CD14-positive monocyte (primary cell): ENCODE results near the gene RPL18. TPM values are rescaled to one million over a fixed set of nuclear protein-coding genes. Genes with fewer than 3 reads are reported as not detected.
A peak's percentile ranks its signal among the peaks of the same experiment; 100 is the strongest.

Experiments used
- DNase-seq, 3 donors: peaks; one replicate each; pipeline ENCODE4 v3.0.0-alpha.2; 2011 to 2022
- H2AFZ ChIP-seq: 2 replicates; pipeline ENCODE4 v1.6.0; 2012; ENCODE audit warnings: mild to moderate bottlenecking, low read depth, low read length, inconsistent platforms; ENCODE audit not compliant: insufficient read depth, poor library complexity, severe bottlenecking
- H3K27ac ChIP-seq, 2 donors: 1 replicate in 1 of 2; 2 replicates in 1 of 2; pipeline ENCODE4 v1.5.1; 2012 to 2013; ENCODE audit warnings: low read length in 2 of 2, control low read depth in 1 of 2, inconsistent platforms in 1 of 2, low read depth in 1 of 2, mild to moderate bottlenecking in 1 of 2
- H3K27me3 ChIP-seq, 2 donors: one replicate each; pipeline versions ENCODE4 v1.6.0 to v1.6.1; 2011 to 2013; ENCODE audit warnings: low read length in 2 of 2; ENCODE audit not compliant: control insufficient read depth in 2 of 2, insufficient read depth in 2 of 2
- H3K36me3 ChIP-seq, 2 donors: replicated peaks in 1 of 2; 1 replicate in 1 of 2; 2 replicates in 1 of 2; pipeline versions ENCODE4 v1.5.1 to v1.6.1; 2012 to 2013; ENCODE audit warnings: low read length in 2 of 2, control low read depth in 1 of 2, inconsistent platforms in 1 of 2, mild to moderate bottlenecking in 1 of 2; ENCODE audit not compliant: insufficient read depth in 2 of 2, control insufficient read depth in 1 of 2
- H3K4me1 ChIP-seq, 2 donors: 1 replicate in 1 of 2; 2 replicates in 1 of 2; pipeline versions ENCODE4 v1.5.1 to v1.6.1; 2012 to 2013; ENCODE audit warnings: low read length in 2 of 2, control low read depth in 1 of 2, inconsistent platforms in 1 of 2, mild to moderate bottlenecking in 1 of 2, moderate library complexity in 1 of 2; ENCODE audit not compliant: insufficient read depth in 2 of 2, control insufficient read depth in 1 of 2
- H3K4me2 ChIP-seq: replicated peaks from 2 replicates; pipeline ENCODE3; 2012; ENCODE audit warnings: low read length, moderate library complexity, mild to moderate bottlenecking; ENCODE audit not compliant: poor library complexity, severe bottlenecking; ENCODE audit errors: extremely low read depth
- H3K4me3 ChIP-seq, 3 experiments: fragments of 200-600 bp in 1 of 3; sonication (generic) in 1 of 3; replicated peaks in 1 of 3; 1 replicate in 2 of 3; 2 replicates in 1 of 3; pipeline ENCODE4 v1.5.1; 2011 to 2013; ENCODE audit warnings: low read length in 3 of 3, mild to moderate bottlenecking in 3 of 3, control low read depth in 2 of 3, low read depth in 2 of 3, inconsistent platforms in 1 of 3, moderate library complexity in 1 of 3
- H3K79me2 ChIP-seq: 2 replicates; pipeline ENCODE4 v1.6.0; 2012; ENCODE audit warnings: mild to moderate bottlenecking, control low read depth, inconsistent platforms, low read length, moderate library complexity; ENCODE audit not compliant: insufficient read depth
- H3K9ac ChIP-seq: 2 replicates; pipeline ENCODE4 v1.6.0; 2017; ENCODE audit warnings: low read length, mild to moderate bottlenecking; ENCODE audit not compliant: insufficient read depth, poor library complexity, severe bottlenecking
- H3K9me3 ChIP-seq, 2 donors: replicated peaks in 1 of 2; 1 replicate in 1 of 2; 2 replicates in 1 of 2; pipeline versions ENCODE4 v1.5.1 to v1.6.1; 2012 to 2013; ENCODE audit warnings: low read length in 2 of 2, control low read depth in 1 of 2; ENCODE audit not compliant: control insufficient read depth in 1 of 2, insufficient read depth in 1 of 2
- H4K20me1 ChIP-seq: 2 replicates; pipeline ENCODE4 v1.6.0; 2012; ENCODE audit warnings: mild to moderate bottlenecking, low read length, control low read depth, moderate library complexity; ENCODE audit not compliant: insufficient read depth
- H3K27ac Mint-ChIP-seq, 7 donors: one replicate each; pipeline ENCODE4 v1.8.0; 2020; ENCODE audit warnings: mild to moderate bottlenecking in 7 of 7, mixed read lengths in 7 of 7, moderate library complexity in 6 of 7, inconsistent platforms in 2 of 7
- H3K27me3 Mint-ChIP-seq, 3 donors: one replicate each; pipeline ENCODE4 v1.8.0; 2021 to 2022; ENCODE audit warnings: low read depth in 3 of 3, mild to moderate bottlenecking in 3 of 3, mixed read lengths in 3 of 3, moderate library complexity in 3 of 3, inconsistent platforms in 1 of 3
- H3K36me3 Mint-ChIP-seq, 2 donors: one replicate each; pipeline ENCODE4 v1.8.0; 2020; ENCODE audit warnings: mixed read lengths in 2 of 2, inconsistent platforms in 1 of 2, mild to moderate bottlenecking in 1 of 2
- H3K4me1 Mint-ChIP-seq: one replicate; pipeline ENCODE4 v1.8.0; 2020; ENCODE audit warnings: mild to moderate bottlenecking, mixed read lengths
- H3K4me3 Mint-ChIP-seq, 2 donors: one replicate each; pipeline ENCODE4 v1.8.0; 2020; ENCODE audit warnings: mild to moderate bottlenecking in 2 of 2, mixed read lengths in 2 of 2, moderate library complexity in 1 of 2
- H3K9me3 Mint-ChIP-seq, 7 donors: one replicate each; pipeline ENCODE4 v1.8.0; 2020 to 2022; ENCODE audit warnings: mixed read lengths in 7 of 7, mild to moderate bottlenecking in 6 of 7, moderate library complexity in 6 of 7, inconsistent platforms in 2 of 7
- WGBS: methylation state at CpG from one replicate; pipeline ENCODE4 v1.1.5; 2013; ENCODE audit warnings: missing lambda C conversion rate; ENCODE audit not compliant: insufficient coverage; 5-methylcytosine and 5-hydroxymethylcytosine counted together
- intact Hi-C, 2 donors: fragments of 100-400 bp; cut with micrococcal nuclease; formaldehyde crosslinking; loops; one replicate each; pipeline versions ENCODE4 v1.15.0 to v1.15.1; 2023
- polyA plus RNA-seq, 3 donors: library from polyadenylated mRNA; depleted of rRNA in 1 of 3; unstranded in 2 of 3; stranded (reverse) in 1 of 3; fragments of 300-500 nt in 2 of 3; fragments of >200 nt in 1 of 3; fragmentation: Illumina TruSeq in 2 of 3; gene quantifications; 1 replicate in 2 of 3; 2 replicates in 1 of 3; pipeline ENCODE4 v1.2.3, GENCODE V29; 2012 to 2021
- TF ChIP-seq, protein P1 (sequence below): fragments of 200-600 bp; IDR thresholded peaks from one replicate; pipeline ENCODE4 v1.8.0; 2022; ENCODE audit warnings: antibody characterized with exemption, mild to moderate bottlenecking

Gene RPL18
- polyA plus RNA-seq, 3 donors = 803 to 1,540 (median 892) TPM

DNA sequence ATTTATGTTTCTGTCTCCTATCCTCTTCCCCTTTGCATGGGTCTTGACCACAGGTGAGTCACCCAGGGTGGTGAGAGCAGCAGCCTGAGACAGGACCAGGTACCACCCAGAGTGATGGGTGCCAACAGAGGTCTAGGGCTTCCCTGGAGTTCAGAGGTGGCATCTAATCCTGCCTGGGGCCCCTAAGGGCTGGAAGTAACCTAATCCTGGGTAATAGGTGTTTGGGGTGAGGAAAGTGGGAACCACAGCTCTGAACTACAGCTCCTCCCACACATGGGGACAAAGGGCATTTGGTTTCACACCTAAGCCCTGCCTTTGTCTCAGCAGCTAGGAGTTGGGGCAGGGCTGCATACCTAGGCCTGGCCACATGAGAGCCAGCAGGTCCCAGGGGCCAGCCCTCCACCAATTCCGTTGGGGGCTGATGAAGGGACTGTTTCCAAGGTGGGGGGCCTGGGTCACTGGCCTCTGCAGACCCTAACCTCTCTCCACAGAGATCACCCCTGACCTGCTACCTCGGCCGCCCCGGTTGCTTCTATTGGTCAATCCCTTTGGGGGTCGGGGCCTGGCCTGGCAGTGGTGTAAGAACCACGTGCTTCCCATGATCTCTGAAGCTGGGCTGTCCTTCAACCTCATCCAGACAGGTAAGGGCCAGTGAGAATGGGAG is 8.4 kb upstream of the RPL18 start:
- no peak overlapping the region for H3K4me3 Mint-ChIP-seq
- peak overlapping the region in 2 of 7 donors; percentile 30 to 67 for H3K27ac Mint-ChIP-seq
- WGBS = 100% methylated on average over 3 of the region's 6 CpGs
- H3K36me3 Mint-ChIP-seq = peaks cover 26 to 43% of the 10 kb centered on the region in 2 donors
- H3K9me3 ChIP-seq = no peaks in the 10 kb centered on the region
- TF ChIP-seq, protein P1, sequence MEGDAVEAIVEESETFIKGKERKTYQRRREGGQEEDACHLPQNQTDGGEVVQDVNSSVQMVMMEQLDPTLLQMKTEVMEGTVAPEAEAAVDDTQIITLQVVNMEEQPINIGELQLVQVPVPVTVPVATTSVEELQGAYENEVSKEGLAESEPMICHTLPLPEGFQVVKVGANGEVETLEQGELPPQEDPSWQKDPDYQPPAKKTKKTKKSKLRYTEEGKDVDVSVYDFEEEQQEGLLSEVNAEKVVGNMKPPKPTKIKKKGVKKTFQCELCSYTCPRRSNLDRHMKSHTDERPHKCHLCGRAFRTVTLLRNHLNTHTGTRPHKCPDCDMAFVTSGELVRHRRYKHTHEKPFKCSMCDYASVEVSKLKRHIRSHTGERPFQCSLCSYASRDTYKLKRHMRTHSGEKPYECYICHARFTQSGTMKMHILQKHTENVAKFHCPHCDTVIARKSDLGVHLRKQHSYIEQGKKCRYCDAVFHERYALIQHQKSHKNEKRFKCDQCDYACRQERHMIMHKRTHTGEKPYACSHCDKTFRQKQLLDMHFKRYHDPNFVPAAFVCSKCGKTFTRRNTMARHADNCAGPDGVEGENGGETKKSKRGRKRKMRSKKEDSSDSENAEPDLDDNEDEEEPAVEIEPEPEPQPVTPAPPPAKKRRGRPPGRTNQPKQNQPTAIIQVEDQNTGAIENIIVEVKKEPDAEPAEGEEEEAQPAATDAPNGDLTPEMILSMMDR = no peak
- H2AFZ ChIP-seq = no peak overlapping the region
- H3K4me1 ChIP-seq = peaks cover 62 to 70% of the 10 kb centered on the region in 2 donors
- H3K27me3 Mint-ChIP-seq = no peaks in the 10 kb centered on the region
- H3K4me3 ChIP-seq = no peak overlapping the region
- H3K4me1 Mint-ChIP-seq = peaks cover 54% of the 10 kb centered on the region
- DNase-seq = no peak
- peaks cover 20 to 45% of the 10 kb centered on the region in 2 donors for H3K36me3 ChIP-seq
- H4K20me1 ChIP-seq = peaks cover 39% of the 10 kb centered on the region
- intact Hi-C loops = no loop called here
- no peaks in the 10 kb centered on the region for H3K27me3 ChIP-seq
- H3K27ac ChIP-seq = no peak overlapping the region
- no peak overlapping the region for H3K4me2 ChIP-seq
- peaks cover 15% of the 10 kb centered on the region for H3K79me2 ChIP-seq
- H3K9me3 Mint-ChIP-seq = peaks cover 0 to 3% (median 0%) of the 10 kb centered on the region in 7 donors
- no peak overlapping the region for H3K9ac ChIP-seq

DNA sequence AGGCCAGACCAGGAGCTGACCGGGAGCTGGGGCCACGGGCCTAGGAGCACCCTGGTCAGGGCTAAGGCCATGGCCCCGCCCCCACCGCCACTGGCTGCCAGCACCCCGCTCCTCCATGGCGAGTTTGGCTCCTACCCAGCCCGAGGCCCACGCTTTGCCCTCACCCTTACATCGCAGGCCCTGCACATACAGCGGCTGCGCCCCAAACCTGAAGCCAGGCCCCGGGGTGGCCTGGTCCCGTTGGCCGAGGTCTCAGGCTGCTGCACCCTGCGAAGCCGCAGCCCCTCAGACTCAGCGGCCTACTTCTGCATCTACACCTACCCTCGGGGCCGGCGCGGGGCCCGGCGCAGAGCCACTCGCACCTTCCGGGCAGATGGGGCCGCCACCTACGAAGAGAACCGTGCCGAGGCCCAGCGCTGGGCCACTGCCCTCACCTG is 6.9 kb upstream of the RPL18 start:
- peaks cover 12 to 32% of the 10 kb centered on the region in 2 donors for H3K36me3 ChIP-seq
- TF ChIP-seq, protein P1 = no peak
- Mint-ChIP-seq H3K36me3 (peaks cover 19 to 36% of the 10 kb centered on the region in 2 donors), H3K27ac (no peak overlapping the region), H3K4me1 (peaks cover 54% of the 10 kb centered on the region), H3K27me3 (no peaks in the 10 kb centered on the region), H3K4me3 (no peak overlapping the region), H3K9me3 (peaks cover 0 to 3% (median 0%) of the 10 kb centered on the region in 7 donors)
- no peak overlapping the region for H3K4me2 ChIP-seq
- intact Hi-C loops = no loop called here
- 94% methylated on average over 26 of the region's 30 CpGs for WGBS
- peaks cover 64 to 70% of the 10 kb centered on the region in 2 donors for H3K4me1 ChIP-seq
- no peaks in the 10 kb centered on the region for H3K27me3 ChIP-seq
- no peak overlapping the region for H2AFZ ChIP-seq
- H3K27ac ChIP-seq = no peak overlapping the region
- no peak overlapping the region for H3K4me3 ChIP-seq
- peaks cover 32% of the 10 kb centered on the region for H4K20me1 ChIP-seq
- H3K79me2 ChIP-seq = peaks cover 16% of the 10 kb centered on the region
- no peak overlapping the region for H3K9ac ChIP-seq
- no peaks in the 10 kb centered on the region for H3K9me3 ChIP-seq
- DNase-seq = no peak
